NB4 (cell line): ENCODE measurements around the gene RTN3.

Experiments
- DNase-seq: peaks from one replicate; pipeline ENCODE4 v3.0.0; 2010; ENCODE audit warnings: low read depth
- H3K4me3 ChIP-seq: one replicate; pipeline ENCODE4 v1.5.1; 2011; ENCODE audit warnings: mild to moderate bottlenecking, low read depth, low read length, moderate library complexity
- CTCF ChIP-seq: IDR thresholded peaks from one replicate; pipeline ENCODE4 v1.5.1; 2012; ENCODE audit warnings: low read depth, low read length
- MYC ChIP-seq: IDR thresholded peaks from 2 replicates; pipeline ENCODE4 v1.6.1; 2011; ENCODE audit warnings: low read depth, low read length
- POLR2A ChIP-seq: IDR thresholded peaks from 2 replicates; pipeline ENCODE4 v1.6.1; 2011; ENCODE audit warnings: mild to moderate bottlenecking; ENCODE audit not compliant: insufficient read length; ENCODE audit errors: extremely low read depth
- TF ChIP-seq, protein P1 (sequence below): IDR thresholded peaks from 2 replicates; pipeline ENCODE4 v1.6.1; 2011; ENCODE audit warnings: low read depth, low read length

Gene RTN3

DNA sequence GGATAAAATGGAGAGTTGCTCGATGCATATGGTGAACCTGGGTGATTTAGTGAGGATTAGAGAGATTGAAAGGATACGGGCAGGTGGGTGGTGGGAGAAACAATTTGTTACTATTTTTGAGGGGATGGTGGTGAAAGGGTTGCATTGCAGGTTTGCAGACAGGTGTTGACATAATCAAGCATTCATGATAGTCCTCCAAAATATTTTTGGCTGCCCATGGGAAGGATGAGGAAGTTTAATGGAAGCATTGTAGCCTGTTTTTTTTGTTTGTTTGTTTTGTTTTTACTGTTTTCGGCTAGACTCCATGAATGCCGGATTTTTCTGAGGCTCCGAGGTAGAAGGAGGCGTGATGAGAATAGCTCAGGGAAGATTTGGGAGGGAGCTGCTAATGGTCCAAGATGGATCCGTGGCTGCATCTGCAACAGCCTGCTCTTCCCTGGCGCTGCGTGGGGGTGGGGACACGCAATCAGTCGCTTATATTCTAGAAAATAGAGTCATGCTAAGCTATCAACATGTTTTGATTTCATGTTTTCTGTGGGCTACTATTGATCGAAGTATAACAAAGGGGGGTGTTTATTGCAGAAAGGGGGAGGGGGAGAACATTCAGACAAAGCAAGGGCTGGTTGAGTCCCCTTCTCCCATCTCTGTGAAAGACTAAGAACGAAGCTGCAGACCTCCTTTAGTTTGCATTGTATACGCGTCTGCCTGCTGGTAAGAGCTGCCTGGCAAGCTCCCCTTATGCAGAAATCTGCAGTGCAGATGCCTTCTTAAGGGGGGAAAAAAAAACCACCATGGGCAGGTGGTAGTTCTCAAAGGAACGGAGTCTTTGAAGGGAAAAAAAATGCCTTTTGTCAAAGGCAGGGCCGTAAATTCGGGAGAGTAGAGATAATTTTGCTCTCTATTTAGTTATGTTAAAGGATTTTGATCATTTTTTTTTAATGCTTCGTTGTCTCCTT is 1.0 kb downstream of the RTN3 start:
- DNase-seq, result peak; percentile 67
- TF ChIP-seq MYC (no peak), CTCF (no peak), POLR2A (no peak)
- TF ChIP-seq, protein P1, sequence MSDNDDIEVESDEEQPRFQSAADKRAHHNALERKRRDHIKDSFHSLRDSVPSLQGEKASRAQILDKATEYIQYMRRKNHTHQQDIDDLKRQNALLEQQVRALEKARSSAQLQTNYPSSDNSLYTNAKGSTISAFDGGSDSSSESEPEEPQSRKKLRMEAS, result no peak
- H3K4me3 ChIP-seq, result peak overlapping the region; percentile 86

GRCh38 chr11:63683133-63683991 is 2.1 kb downstream of the RTN3 start:
- peak overlapping the region; percentile 86 for H3K4me3 ChIP-seq
- peak; percentile 54 for DNase-seq

GRCh38 chr11:63685158-63685721 is 3.9 kb downstream of the RTN3 start:
- peak; percentile 79 for DNase-seq

More at GRCh38 chr11:63683133-63683991, 2.1 kb downstream of the RTN3 start:
- TF ChIP-seq CTCF (no peak), MYC (no peak), POLR2A (no peak)
- TF ChIP-seq, protein P1, result no peak

DNA sequence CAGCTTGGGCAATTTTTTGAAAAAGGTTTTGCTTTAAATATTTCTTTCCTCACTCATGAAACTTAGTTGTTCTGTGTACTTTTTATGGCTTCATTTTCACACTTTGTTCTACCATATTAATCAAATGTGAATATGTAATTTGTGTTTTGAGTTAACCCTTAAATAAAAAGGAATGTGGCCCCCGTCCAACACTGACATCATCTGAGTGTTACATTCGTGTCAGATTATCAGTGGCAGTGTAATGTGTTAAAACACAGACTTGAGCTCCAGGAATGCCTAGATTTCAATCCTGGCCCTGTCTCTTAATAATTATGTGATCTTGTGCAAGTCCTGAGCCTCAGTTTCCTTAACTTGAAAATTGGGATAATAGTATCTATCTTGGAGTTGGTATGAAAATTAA is 5.6 kb downstream of the RTN3 start:
- no peak for DNase-seq
- no peak for TF ChIP-seq MYC
- no peak for TF ChIP-seq CTCF
- TF ChIP-seq POLR2A, result no peak
- no peak overlapping the region for H3K4me3 ChIP-seq

More at GRCh38 chr11:63685158-63685721, 3.9 kb downstream of the RTN3 start:
- peak overlapping the region; percentile 30 for H3K4me3 ChIP-seq

DNA sequence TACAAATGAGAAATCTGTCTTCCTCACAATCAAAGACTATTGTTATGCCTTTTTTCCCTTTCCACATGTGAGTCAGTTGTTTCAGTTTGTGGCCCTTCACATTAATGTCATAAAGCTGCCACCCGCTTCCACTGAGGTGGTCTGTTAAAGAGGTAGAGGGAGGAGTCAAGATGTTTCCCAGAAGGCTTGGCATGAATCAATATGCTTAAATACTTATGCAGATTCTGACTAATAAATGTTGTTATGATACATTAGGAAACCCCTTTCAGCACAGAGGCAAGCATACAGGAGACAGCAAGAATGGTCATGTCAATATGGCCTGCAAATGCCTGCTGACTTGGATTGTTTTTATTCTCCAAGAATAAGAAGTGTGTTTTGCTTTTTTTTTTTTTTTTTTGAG is 6.5 kb downstream of the RTN3 start:
- TF ChIP-seq MYC (no peak), CTCF (no peak), POLR2A (no peak)
- TF ChIP-seq, protein P1, result no peak
- DNase-seq, result no peak
- no peak overlapping the region for H3K4me3 ChIP-seq

- no peak for DNase-seq
- TF ChIP-seq MYC, result no peak
- TF ChIP-seq, protein P1, result no peak
- no peak for TF ChIP-seq POLR2A
- no peak for TF ChIP-seq CTCF
- no peak overlapping the region for H3K4me3 ChIP-seq
These were observed 13.3 kb downstream of the RTN3 start for GRCh38 chr11:63694596-63694995.
